Measurements from ENCODE around the gene GLT8D2.

DNA sequence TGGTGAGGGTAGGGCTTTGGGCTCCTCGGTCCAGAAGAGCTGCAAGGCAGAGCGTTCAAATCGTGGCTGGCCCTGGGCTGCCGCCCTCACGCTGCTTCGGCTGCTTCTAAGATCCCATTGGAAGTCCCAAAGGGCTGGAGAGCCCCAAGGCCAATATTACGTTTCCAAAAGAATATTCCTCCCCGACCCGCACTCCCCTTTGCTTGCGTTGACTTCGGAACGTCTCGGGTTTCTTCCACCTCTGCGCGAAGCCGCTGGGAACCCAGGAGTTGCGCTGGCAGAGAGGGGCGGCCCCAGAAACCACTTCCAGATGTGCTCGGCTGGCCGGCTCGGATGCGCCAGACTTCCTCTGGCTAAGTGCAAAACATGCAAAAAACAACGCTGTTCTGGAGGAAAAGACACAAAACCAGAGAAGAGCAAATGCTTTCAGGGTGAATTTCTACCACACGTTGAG, at the start of gene GLT8D2:
- TF ChIP-seq, protein P1, sequence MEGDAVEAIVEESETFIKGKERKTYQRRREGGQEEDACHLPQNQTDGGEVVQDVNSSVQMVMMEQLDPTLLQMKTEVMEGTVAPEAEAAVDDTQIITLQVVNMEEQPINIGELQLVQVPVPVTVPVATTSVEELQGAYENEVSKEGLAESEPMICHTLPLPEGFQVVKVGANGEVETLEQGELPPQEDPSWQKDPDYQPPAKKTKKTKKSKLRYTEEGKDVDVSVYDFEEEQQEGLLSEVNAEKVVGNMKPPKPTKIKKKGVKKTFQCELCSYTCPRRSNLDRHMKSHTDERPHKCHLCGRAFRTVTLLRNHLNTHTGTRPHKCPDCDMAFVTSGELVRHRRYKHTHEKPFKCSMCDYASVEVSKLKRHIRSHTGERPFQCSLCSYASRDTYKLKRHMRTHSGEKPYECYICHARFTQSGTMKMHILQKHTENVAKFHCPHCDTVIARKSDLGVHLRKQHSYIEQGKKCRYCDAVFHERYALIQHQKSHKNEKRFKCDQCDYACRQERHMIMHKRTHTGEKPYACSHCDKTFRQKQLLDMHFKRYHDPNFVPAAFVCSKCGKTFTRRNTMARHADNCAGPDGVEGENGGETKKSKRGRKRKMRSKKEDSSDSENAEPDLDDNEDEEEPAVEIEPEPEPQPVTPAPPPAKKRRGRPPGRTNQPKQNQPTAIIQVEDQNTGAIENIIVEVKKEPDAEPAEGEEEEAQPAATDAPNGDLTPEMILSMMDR (IDR thresholded peaks at IDR 0.05), result no peak
- TF ChIP-seq POLR2A (IDR thresholded peaks at IDR 0.05), result no peak
- TF ChIP-seq EP300 (IDR thresholded peaks at IDR 0.05), result no peak

Data from ovary (tissue), 3 donors.